GM12801 (cell line): ENCODE measurements around the gene LINC01488.

Source experiments
- TF ChIP-seq, protein P1 (sequence below): IDR thresholded peaks from one replicate; pipeline ENCODE4 v1.5.1; 2011; ENCODE audit warnings: control low read depth; ENCODE audit not compliant: insufficient read length; ENCODE audit errors: extremely low read depth

The LINC01488 gene

DNA sequence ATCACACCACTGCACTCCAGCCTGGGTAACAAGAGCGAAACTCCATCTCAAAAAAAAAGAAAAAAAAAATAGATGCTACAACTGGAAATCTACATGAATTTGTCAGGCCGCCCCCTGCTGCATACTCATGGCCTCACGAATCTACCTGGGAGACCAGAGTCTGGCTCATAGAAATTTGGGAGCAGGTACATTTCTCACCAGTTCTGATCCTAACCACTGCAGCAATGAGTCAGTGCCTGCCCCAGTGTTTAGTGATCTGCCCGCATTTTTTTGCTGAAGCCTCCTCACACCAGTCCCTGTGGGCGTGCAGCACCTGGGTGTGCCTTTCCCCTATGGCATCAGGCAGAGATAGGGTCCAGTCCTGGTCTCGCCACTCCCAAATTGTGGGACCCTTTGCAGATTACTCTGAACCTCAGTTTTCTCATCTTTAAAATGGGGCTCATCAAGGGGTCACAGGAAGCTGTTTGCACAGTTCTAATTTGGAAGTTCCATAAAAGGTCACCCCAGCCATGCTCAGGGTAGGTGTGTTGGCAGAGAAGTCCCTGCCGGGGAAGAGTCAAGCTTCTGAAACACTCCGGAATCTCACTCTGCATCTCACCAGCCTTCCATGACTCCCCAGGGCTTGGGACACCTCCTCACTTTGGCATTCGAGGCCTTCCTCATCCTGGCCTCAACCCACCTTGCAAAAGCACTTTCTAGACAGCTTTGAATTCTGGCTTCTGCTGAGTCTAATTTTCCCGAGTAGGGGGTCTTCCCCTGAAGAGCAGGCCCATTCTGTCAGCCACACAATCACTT lies 39.3 kb upstream of the LINC01488 start:
- TF ChIP-seq, protein P1, sequence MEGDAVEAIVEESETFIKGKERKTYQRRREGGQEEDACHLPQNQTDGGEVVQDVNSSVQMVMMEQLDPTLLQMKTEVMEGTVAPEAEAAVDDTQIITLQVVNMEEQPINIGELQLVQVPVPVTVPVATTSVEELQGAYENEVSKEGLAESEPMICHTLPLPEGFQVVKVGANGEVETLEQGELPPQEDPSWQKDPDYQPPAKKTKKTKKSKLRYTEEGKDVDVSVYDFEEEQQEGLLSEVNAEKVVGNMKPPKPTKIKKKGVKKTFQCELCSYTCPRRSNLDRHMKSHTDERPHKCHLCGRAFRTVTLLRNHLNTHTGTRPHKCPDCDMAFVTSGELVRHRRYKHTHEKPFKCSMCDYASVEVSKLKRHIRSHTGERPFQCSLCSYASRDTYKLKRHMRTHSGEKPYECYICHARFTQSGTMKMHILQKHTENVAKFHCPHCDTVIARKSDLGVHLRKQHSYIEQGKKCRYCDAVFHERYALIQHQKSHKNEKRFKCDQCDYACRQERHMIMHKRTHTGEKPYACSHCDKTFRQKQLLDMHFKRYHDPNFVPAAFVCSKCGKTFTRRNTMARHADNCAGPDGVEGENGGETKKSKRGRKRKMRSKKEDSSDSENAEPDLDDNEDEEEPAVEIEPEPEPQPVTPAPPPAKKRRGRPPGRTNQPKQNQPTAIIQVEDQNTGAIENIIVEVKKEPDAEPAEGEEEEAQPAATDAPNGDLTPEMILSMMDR, result no peak

DNA sequence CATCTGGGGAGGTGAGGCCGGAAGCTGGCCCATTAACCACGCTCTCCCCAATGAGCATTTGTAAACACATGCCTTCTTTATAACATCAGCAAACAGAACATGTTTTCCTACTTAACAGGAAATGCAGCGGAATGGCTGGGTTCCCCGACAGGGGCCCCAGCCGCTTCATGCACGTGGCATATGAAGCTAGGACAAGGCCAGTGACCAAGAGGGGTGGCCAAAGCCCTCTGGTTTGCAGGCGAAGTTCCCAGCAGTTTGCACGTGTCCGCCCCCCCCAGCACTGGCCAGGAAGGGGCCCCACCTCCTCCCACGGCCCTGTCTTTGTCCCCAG lies 38.7 kb upstream of the LINC01488 start:
- TF ChIP-seq, protein P1, result no peak

DNA sequence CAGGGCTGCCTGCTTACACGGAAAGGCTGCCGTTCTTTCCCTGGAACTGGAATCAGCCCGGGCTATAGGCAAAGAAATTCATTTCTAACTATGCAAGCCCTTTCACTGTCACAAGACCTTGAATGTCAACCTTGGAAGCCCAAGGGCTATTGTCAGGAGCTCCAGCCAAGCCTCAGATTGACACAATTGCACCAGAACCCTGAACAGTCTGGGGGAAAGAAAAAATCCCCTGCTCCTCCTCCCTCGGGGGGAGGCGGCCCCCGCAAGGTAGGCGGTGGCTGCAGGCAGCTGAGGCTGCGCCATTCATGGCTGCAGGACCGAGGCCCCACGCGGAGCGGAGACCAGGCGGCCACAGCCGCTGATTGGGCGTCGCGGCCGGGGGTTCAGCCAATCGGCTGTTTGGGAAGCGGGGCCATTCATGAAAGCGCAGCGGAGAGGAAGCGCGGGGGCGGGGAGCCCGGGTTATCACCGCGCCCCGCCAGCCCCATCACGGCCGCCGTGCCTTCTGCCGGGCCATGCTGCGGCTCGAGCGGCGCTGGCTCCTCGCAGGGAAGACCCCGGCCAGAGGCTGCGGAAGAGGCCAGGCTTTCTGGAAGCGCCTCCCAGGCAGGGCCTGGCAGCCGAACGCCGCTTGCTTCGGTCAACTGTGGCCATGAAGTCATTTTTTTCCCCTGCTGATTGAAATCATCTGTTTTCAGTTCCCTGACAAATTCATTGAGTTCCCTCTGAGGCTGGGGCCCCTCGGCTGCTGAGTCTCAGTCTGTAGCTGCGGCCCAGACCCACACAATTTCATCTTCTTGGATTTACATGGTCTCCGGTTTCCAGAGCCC lies 38.1 kb upstream of the LINC01488 start:
- TF ChIP-seq, protein P1, result no peak

DNA sequence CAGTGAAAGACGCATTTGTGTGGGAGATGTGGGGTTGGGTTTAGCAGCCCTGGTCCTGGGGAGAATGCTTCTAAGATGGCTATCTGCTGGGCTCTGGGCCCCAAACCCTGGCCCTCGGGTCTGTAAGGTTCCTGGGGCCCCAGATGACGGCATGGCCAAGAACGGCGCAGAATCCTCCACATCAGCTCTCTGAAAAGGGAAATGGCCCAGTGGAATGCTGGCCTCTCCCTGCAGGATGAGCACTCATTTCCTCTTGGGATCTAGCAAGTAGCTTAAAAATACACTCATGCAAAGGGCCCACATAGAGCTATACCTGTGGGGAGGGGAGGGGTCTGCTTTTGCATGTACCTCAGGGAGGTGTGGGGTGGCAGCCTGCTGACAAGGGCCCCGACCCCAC lies 37.5 kb upstream of the LINC01488 start:
- TF ChIP-seq, protein P1, result no peak

DNA sequence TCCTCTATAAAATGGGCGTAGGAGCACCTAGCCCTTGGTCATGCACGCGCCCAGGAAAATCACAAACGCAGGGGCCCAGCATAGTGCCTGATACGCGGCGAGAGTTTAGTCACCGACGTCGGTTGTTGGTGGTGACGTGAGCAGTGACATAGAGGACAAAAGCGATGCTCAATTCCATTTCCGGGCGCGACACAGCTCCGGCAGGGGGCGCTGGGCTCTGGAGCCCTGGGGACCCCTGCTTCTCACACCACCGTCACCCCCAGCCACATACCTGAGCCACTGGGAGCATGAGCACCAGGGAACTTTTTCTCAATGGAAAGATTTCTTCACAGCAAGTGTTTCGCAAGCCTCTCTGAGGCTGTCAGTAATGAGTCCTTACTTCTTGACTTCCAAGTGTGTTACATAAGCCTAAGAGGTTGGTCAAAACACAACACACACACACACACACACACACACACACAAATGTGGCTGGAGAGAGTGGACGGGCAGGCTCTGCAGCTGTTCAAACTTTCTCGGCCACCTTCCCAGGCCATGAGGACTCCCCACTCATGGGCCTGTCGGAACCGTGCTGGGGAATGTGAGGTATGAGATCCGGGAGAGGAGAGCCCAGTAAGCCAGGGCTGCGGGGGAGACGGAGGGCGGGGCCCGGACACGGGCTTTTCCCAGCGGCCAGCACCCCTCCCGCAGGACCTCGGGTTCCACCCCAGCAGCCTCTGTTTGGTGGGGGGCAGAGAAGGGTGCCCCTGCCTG lies 36.9 kb upstream of the LINC01488 start:
- TF ChIP-seq, protein P1, result no peak

DNA sequence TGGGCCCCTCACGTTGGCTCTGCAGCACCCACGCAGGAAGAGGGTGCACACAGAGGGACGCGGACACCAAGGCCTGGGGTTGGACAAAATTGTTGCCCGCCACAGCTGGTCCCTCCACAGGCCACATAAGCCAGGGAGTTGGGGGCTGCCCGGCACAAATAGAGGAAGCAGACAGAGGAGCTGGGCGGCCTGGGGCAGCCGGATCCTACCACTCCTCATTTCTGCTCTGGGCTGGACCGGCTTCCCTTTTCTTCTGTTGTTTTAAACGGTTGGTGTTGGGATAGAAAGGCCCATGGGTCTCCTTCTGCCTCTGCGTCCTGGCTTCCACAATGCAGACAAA lies 36.4 kb upstream of the LINC01488 start:
- TF ChIP-seq, protein P1, result no peak

DNA sequence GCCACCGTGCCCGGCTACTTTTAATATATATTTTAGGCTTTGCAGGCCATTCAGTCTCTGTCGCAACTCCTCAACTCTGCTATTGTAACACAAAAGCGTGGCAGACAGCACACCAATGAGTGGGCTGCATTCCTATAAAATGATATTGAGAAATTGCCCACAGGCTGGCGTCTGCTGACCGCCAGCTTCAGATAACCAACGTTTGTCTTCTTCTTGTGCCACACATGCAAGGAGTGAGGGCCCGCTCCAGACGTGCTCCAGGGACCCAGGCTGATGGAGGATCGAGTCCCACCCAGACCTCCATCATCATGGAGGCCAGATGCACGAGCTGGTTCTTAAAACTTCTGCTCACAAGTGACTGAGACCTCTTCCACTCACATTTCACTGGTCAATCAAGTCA lies 35.4 kb upstream of the LINC01488 start:
- TF ChIP-seq, protein P1, result no peak
